ENCODE measurements around the gene PRAMEF13. TPM values are rescaled to one million over a fixed set of nuclear protein-coding genes. Genes with fewer than 3 reads are reported as not detected.
"Not testable (repeated sequence)": the region's sequence is repeated elsewhere in the genome, so short reads cannot be mapped to it uniquely, and the experiment has no call there.

PRAMEF13 gene, protein sequence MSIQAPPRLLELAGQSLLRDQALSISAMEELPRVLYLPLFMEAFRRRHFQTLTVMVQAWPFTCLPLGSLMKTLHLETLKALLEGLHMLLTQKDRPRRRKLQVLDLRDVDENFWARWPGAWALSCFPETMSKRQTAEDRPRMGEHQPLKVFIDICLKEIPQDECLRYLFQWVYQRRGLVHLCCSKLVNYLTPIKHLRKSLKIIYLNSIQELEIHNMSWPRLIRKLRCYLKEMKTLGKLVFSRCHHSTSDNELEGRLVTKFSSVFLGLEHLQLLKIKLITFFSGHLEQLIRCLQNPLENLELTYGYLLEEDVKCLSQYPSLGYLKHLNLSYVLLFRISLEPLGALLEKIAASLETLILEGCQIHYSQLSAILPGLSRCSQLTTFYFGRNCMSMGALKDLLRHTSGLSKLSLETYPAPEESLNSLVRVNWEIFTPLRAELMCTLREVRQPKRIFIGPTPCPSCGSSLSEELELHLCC
- total RNA-seq (2011; cell fraction: chromatin; rRNA removed; ENCODE audit: low replicate concordance): not detected in 2 replicates
- not detected in 2 replicates for total RNA-seq (2011; cell fraction: nucleolus; rRNA removed)
- total RNA-seq (2011; cell fraction: nucleoplasm; rRNA removed): not detected in 2 replicates
- total RNA-seq (2014; rRNA removed): not detected in 2 replicates
- not detected in 2 replicates for total RNA-seq (2014; rRNA removed; fragmentation: Illumina TruSeq; extraction: Trizol)
- not detected in 2 replicates for total RNA-seq (2015; rRNA removed; fragmentation: Illumina TruSeq; extraction: Trizol)
- total RNA-seq (2021): not detected in 2 replicates
- polyA plus RNA-seq (2011; rRNA removed): not detected in 2 replicates
- polyA plus RNA-seq (2011; cell fraction: cytosol; rRNA removed): not detected in 2 replicates
- not detected in 2 replicates for polyA plus RNA-seq (2011; cell fraction: nucleus; rRNA removed)
- polyA plus RNA-seq (2012): not detected in 2 replicates
- polyA plus RNA-seq (2014; fragmentation: Illumina TruSeq; extraction: Trizol): not detected in 2 replicates
- polyA plus RNA-seq (2014; fragmentation: Nextera tagmentation; extraction: Ambion mirVana): not detected
- polyA plus RNA-seq (2014; rRNA removed): not detected in 2 replicates
- polyA minus RNA-seq (2011; rRNA and poly(A)+ RNA removed): not detected in 2 replicates
- polyA minus RNA-seq (2011; cell fraction: cytosol; rRNA and poly(A)+ RNA removed): not detected in 2 replicates
- not detected in 2 replicates for polyA minus RNA-seq (2011; cell fraction: nucleus; rRNA and poly(A)+ RNA removed)
- not detected for Bru-seq, nascent RNA
- not detected for BruChase-seq, experiment 1, labeled RNA remaining after a 2-hour chase
- BruChase-seq, experiment 2, labeled RNA remaining after a 6-hour chase: not detected
- long read RNA-seq, experiment 1: 0 reads
- long read RNA-seq, experiment 2: 0 reads
- long read RNA-seq, experiment 3: 0 reads

DNA sequence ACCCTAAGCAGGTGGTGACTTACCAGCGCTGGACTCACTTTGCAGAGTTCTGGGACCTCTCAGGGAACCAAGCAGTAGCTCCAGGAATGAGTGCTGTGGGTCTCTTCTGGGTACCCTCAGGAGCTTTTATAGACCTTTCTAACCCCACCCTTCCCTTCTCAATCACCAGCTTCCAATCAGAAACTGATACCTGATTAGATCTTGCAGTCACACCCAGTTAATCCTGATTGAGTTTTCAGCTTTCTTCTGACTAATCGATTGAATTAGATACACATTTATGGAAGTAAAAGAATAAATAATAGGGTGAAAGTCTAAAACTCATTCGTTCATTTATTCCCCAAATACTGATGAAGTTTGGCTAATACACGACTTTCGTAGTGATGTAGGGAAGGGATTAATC, at the start of gene PRAMEF13:
Gene PRAMEF13 (minus strand): TSS at position 101 of the 400 bp plus-strand sequence. CDS start 1,820 bp downstream, outside the sequence.
- H4K20me1 ChIP-seq (replicated peaks; ENCODE audit: control insufficient read depth, insufficient read depth, low read length); H3K27ac ChIP-seq (ENCODE audit: extremely low read depth, low read depth, low read length); H3K9me3 ChIP-seq (replicated peaks; ENCODE audit: control insufficient read depth, insufficient read depth, low read depth, low read length); BruUV-seq (replicated peaks); H3K27me3 ChIP-seq (ENCODE audit: control insufficient read depth in 2 of 2, insufficient read depth in 2 of 2, low read length in 2 of 2); in situ Hi-C loops (cut with MboI); H2AFZ ChIP-seq (ENCODE audit: low read depth, low read length); ATAC-seq; CTCF ChIA-PET (ENCODE audit: low intra/inter-chr PET ratio); intact Hi-C loops (cut with micrococcal nuclease); H3K4me1 ChIP-seq (replicated peaks in 1 of 2; ENCODE audit: control insufficient read depth in 2 of 2, insufficient read depth in 2 of 2, low read length in 2 of 2); H3K4me2 ChIP-seq (ENCODE audit: insufficient read depth, low read length); H3K4me3 ChIP-seq; POLR2A ChIA-PET; H3K36me3 ChIP-seq (ENCODE audit: control insufficient read depth, insufficient read depth, low read length); DNase-seq (ENCODE audit: extremely low read depth in 1 of 4, low spot score in 3 of 4); H3K9ac ChIP-seq (ENCODE audit: insufficient read depth in 1 of 2, low read depth in 2 of 2, low read length in 2 of 2); FAIRE-seq; H3K79me2 ChIP-seq (ENCODE audit: control insufficient read depth, insufficient read depth, low read length); H3K9me1 ChIP-seq (ENCODE audit: control insufficient read depth, insufficient read depth, low read length): not testable (repeated sequence)
- no CpG with 5 or more reads among the region's 5 CpGs for WGBS (ENCODE audit: insufficient coverage, low coverage, missing lambda C conversion rate)

DNA sequence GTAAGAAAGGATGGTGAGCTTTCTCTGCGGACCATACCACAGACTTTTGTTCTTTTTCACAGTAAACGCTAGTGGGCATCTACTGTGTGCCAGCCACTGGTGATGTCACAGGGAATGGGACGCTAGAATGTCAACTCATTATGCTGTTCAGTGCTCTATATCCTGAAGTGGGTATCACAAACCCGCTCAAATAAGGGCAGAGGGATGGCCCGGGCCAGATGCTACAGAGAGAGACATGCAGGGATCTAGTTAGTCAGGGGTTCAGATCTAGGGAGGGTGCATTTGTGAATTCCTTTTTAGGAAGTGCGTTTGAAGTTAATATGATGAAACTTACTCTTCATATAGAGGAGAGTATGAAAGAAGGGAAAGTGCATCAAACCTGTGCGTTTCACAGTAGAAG, 45.9 kb upstream of the PRAMEF13 start:
- CTCF ChIA-PET (ENCODE audit: low intra/inter-chr PET ratio); H3K9me3 ChIP-seq (replicated peaks; ENCODE audit: control insufficient read depth, insufficient read depth, low read depth, low read length); DNase-seq (ENCODE audit: extremely low read depth in 1 of 4, low spot score in 3 of 4); POLR2A ChIA-PET; H3K9ac ChIP-seq (ENCODE audit: insufficient read depth in 1 of 2, low read depth in 2 of 2, low read length in 2 of 2); ATAC-seq; BruUV-seq (replicated peaks); H2AFZ ChIP-seq (ENCODE audit: low read depth, low read length); H3K27me3 ChIP-seq (ENCODE audit: control insufficient read depth in 2 of 2, insufficient read depth in 2 of 2, low read length in 2 of 2); FAIRE-seq; H3K4me3 ChIP-seq; H3K4me2 ChIP-seq (ENCODE audit: insufficient read depth, low read length); H4K20me1 ChIP-seq (replicated peaks; ENCODE audit: control insufficient read depth, insufficient read depth, low read length); H3K27ac ChIP-seq (ENCODE audit: extremely low read depth, low read depth, low read length); H3K9me1 ChIP-seq (ENCODE audit: control insufficient read depth, insufficient read depth, low read length); H3K36me3 ChIP-seq (ENCODE audit: control insufficient read depth, insufficient read depth, low read length); H3K4me1 ChIP-seq (replicated peaks in 1 of 2; ENCODE audit: control insufficient read depth in 2 of 2, insufficient read depth in 2 of 2, low read length in 2 of 2); H3K79me2 ChIP-seq (ENCODE audit: control insufficient read depth, insufficient read depth, low read length); intact Hi-C loops (cut with micrococcal nuclease): not testable (repeated sequence)
- in situ Hi-C loops (cut with MboI): loop anchor here (25.0 kb wide), 1 partner anchor 135 kb away; the partner anchor contains the start of gene HNRNPCL2
- WGBS (ENCODE audit: insufficient coverage, low coverage, missing lambda C conversion rate): 0% methylated on average over 6 of the region's 7 CpGs

DNA sequence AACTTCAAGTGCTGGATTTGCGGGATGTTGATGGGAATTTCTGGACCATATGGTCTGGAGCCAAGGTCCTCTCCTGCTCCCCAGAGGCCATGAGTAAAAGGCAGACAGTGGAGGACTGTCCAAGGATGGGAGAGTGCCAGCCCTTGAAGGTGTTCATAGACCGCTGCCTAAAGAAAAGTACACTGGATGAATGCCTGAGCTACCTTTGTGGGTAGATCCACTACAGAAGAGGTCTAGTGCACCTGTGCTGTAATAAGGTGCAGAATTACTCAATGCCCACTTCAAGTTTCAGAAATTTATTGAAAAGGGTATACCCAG, 45.3 kb upstream of the PRAMEF13 start:
- not testable (repeated sequence) for BruUV-seq (replicated peaks)

More for the DNA sequence above, 45.3 kb upstream of the PRAMEF13 start:
- POLR2A ChIA-PET; H4K20me1 ChIP-seq (replicated peaks; ENCODE audit: control insufficient read depth, insufficient read depth, low read length); H3K27me3 ChIP-seq (ENCODE audit: control insufficient read depth in 2 of 2, insufficient read depth in 2 of 2, low read length in 2 of 2); FAIRE-seq; H3K4me3 ChIP-seq; intact Hi-C loops (cut with micrococcal nuclease); H3K4me2 ChIP-seq (ENCODE audit: insufficient read depth, low read length); ATAC-seq; H3K4me1 ChIP-seq (replicated peaks in 1 of 2; ENCODE audit: control insufficient read depth in 2 of 2, insufficient read depth in 2 of 2, low read length in 2 of 2); H3K9me3 ChIP-seq (replicated peaks; ENCODE audit: control insufficient read depth, insufficient read depth, low read depth, low read length); DNase-seq (ENCODE audit: extremely low read depth in 1 of 4, low spot score in 3 of 4); H3K79me2 ChIP-seq (ENCODE audit: control insufficient read depth, insufficient read depth, low read length); H3K27ac ChIP-seq (ENCODE audit: extremely low read depth, low read depth, low read length); CTCF ChIA-PET (ENCODE audit: low intra/inter-chr PET ratio); H2AFZ ChIP-seq (ENCODE audit: low read depth, low read length); H3K9me1 ChIP-seq (ENCODE audit: control insufficient read depth, insufficient read depth, low read length); H3K36me3 ChIP-seq (ENCODE audit: control insufficient read depth, insufficient read depth, low read length); H3K9ac ChIP-seq (ENCODE audit: insufficient read depth in 1 of 2, low read depth in 2 of 2, low read length in 2 of 2): not testable (repeated sequence)
- 0% methylated on average over 2 of the region's 2 CpGs for WGBS (ENCODE audit: insufficient coverage, low coverage, missing lambda C conversion rate)
- in situ Hi-C loops (cut with MboI): loop anchor here (25.0 kb wide), 1 partner anchor 134 kb away; the partner anchor contains the start of gene HNRNPCL2
